Measurements from ENCODE around the gene PPP1R12B.
"Not testable (repeated sequence)": the region's sequence is repeated elsewhere in the genome, so short reads cannot be mapped to it uniquely, and the experiment has no call there.

DNA sequence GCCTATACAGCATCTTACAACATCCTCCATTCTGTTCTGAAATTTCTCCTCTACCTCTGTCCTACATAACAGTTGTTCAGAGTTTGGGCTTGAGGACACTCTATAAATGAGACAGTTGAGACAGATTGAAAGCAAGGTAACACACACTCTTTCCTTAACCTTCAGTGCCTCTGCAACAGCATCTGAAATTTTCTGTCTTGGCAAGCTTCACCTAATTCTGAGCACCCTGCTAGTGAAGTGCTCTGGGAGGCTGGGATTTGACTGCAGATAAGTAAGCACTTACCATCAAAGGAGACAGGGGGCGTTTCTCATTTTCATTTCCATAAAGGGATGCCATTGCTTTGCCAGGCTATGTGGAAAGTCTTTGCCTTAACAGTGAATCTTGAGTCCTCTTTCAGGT lies 53.3 kb downstream of the PPP1R12B start:
- TF ChIP-seq YY2 (tag by site-specific recombination; IDR thresholded peaks at IDR 0.05); ZNF48 (tag by site-specific recombination; IDR thresholded peaks at IDR 0.05); ZNF777 (tag by site-specific recombination; IDR thresholded peaks at IDR 0.05; ENCODE audit: borderline replicate concordance); ZNF585B (tag by site-specific recombination; IDR thresholded peaks at IDR 0.05); SALL2 (tag by site-specific recombination; IDR thresholded peaks at IDR 0.05; ENCODE audit: borderline replicate concordance); ZNF596 (tag by site-specific recombination; IDR thresholded peaks at IDR 0.05); TCF7L2 (IDR thresholded peaks at IDR 0.05; ENCODE audit: borderline replicate concordance, low read depth, low read length); BCL11A (tag by site-specific recombination; IDR thresholded peaks at IDR 0.05; ENCODE audit: low read depth); ZIC2 (tag by site-specific recombination; IDR thresholded peaks at IDR 0.05): not testable (repeated sequence)
- TF ChIP-seq, protein P1, sequence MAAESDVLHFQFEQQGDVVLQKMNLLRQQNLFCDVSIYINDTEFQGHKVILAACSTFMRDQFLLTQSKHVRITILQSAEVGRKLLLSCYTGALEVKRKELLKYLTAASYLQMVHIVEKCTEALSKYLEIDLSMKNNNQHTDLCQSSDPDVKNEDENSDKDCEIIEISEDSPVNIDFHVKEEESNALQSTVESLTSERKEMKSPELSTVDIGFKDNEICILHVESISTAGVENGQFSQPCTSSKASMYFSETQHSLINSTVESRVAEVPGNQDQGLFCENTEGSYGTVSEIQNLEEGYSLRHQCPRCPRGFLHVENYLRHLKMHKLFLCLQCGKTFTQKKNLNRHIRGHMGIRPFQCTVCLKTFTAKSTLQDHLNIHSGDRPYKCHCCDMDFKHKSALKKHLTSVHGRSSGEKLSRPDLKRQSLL (tag by site-specific recombination; IDR thresholded peaks at IDR 0.05) = not testable (repeated sequence)
- TF ChIP-seq, protein P2, sequence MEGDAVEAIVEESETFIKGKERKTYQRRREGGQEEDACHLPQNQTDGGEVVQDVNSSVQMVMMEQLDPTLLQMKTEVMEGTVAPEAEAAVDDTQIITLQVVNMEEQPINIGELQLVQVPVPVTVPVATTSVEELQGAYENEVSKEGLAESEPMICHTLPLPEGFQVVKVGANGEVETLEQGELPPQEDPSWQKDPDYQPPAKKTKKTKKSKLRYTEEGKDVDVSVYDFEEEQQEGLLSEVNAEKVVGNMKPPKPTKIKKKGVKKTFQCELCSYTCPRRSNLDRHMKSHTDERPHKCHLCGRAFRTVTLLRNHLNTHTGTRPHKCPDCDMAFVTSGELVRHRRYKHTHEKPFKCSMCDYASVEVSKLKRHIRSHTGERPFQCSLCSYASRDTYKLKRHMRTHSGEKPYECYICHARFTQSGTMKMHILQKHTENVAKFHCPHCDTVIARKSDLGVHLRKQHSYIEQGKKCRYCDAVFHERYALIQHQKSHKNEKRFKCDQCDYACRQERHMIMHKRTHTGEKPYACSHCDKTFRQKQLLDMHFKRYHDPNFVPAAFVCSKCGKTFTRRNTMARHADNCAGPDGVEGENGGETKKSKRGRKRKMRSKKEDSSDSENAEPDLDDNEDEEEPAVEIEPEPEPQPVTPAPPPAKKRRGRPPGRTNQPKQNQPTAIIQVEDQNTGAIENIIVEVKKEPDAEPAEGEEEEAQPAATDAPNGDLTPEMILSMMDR (tag by site-specific recombination; IDR thresholded peaks at IDR 0.05) = not testable (repeated sequence)
- TF ChIP-seq, protein P3, sequence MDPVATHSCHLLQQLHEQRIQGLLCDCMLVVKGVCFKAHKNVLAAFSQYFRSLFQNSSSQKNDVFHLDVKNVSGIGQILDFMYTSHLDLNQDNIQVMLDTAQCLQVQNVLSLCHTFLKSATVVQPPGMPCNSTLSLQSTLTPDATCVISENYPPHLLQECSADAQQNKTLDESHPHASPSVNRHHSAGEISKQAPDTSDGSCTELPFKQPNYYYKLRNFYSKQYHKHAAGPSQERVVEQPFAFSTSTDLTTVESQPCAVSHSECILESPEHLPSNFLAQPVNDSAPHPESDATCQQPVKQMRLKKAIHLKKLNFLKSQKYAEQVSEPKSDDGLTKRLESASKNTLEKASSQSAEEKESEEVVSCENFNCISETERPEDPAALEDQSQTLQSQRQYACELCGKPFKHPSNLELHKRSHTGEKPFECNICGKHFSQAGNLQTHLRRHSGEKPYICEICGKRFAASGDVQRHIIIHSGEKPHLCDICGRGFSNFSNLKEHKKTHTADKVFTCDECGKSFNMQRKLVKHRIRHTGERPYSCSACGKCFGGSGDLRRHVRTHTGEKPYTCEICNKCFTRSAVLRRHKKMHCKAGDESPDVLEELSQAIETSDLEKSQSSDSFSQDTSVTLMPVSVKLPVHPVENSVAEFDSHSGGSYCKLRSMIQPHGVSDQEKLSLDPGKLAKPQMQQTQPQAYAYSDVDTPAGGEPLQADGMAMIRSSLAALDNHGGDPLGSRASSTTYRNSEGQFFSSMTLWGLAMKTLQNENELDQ (tag by site-specific recombination; IDR thresholded peaks at IDR 0.05; ENCODE audit: low read depth) = not testable (repeated sequence)
- TF ChIP-seq, protein P4, sequence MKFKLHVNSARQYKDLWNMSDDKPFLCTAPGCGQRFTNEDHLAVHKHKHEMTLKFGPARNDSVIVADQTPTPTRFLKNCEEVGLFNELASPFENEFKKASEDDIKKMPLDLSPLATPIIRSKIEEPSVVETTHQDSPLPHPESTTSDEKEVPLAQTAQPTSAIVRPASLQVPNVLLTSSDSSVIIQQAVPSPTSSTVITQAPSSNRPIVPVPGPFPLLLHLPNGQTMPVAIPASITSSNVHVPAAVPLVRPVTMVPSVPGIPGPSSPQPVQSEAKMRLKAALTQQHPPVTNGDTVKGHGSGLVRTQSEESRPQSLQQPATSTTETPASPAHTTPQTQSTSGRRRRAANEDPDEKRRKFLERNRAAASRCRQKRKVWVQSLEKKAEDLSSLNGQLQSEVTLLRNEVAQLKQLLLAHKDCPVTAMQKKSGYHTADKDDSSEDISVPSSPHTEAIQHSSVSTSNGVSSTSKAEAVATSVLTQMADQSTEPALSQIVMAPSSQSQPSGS (tag by site-specific recombination; IDR thresholded peaks at IDR 0.05; ENCODE audit: low read depth) = not testable (repeated sequence)
- TF ChIP-seq, protein P5, sequence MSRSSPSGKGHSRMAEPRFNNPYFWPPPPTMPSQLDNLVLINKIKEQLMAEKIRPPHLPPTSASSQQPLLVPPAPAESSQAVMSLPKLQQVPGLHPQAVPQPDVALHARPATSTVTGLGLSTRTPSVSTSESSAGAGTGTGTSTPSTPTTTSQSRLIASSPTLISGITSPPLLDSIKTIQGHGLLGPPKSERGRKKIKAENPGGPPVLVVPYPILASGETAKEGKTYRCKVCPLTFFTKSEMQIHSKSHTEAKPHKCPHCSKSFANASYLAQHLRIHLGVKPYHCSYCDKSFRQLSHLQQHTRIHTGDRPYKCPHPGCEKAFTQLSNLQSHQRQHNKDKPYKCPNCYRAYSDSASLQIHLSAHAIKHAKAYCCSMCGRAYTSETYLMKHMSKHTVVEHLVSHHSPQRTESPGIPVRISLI (tag by site-specific recombination; IDR thresholded peaks at IDR 0.05) = not testable (repeated sequence)
